GM19452 (cell line): ENCODE data around the gene NCOA3.

Experiments used
- ATAC-seq: cut with Tn5 transposase; IDR thresholded peaks from one replicate; pipeline ENCODE4 v1.9.1; 2021; ENCODE audit not compliant: unreplicated experiment

Gene NCOA3

GRCh38 chr20:47676219-47676721, 174.6 kb downstream of the NCOA3 start:
- ATAC-seq = no peak

- ATAC-seq = no peak
These were observed 175.4 kb downstream of the NCOA3 start for GRCh38 chr20:47676912-47677634.

GRCh38 chr20:47677635-47678453, 176.2 kb downstream of the NCOA3 start:
- no peak for ATAC-seq

GRCh38 chr20:47678536-47678935, 176.8 kb downstream of the NCOA3 start:
- ATAC-seq = no peak

GRCh38 chr20:47679462-47679861, 177.8 kb downstream of the NCOA3 start:
- ATAC-seq = no peak

GRCh38 chr20:47680804-47681529, 179.3 kb downstream of the NCOA3 start:
- ATAC-seq = no peak

- no peak for ATAC-seq
These were observed 180.5 kb downstream of the NCOA3 start for GRCh38 chr20:47682028-47682783.

GRCh38 chr20:47682916-47683315, 181.2 kb downstream of the NCOA3 start:
- ATAC-seq = no peak

GRCh38 chr20:47684306-47685080, 182.8 kb downstream of the NCOA3 start:
- no peak for ATAC-seq

GRCh38 chr20:47686545-47686944, 184.9 kb downstream of the NCOA3 start:
- ATAC-seq = no peak

- no peak for ATAC-seq
These were observed 185.7 kb downstream of the NCOA3 start for GRCh38 chr20:47687095-47687987.

GRCh38 chr20:47688385-47689381, 187.0 kb downstream of the NCOA3 start:
- no peak for ATAC-seq

- no peak for ATAC-seq
These were observed 188.0 kb downstream of the NCOA3 start for GRCh38 chr20:47689731-47690130.

GRCh38 chr20:47691625-47692024, 189.9 kb downstream of the NCOA3 start:
- ATAC-seq = no peak

GRCh38 chr20:47694021-47694818, 192.5 kb downstream of the NCOA3 start:
- ATAC-seq = no peak

GRCh38 chr20:47696856-47697255, 195.2 kb downstream of the NCOA3 start:
- no peak for ATAC-seq

GRCh38 chr20:47698142-47698541, 196.5 kb downstream of the NCOA3 start:
- ATAC-seq = no peak
